Mononuclear cell (primary cell): ENCODE data around the gene GRIA4. TPM values are rescaled to one million over a fixed set of nuclear protein-coding genes. Genes with fewer than 3 reads are reported as not detected.
"Not testable (repeated sequence)": the region's sequence is repeated elsewhere in the genome, so short reads cannot be mapped to it uniquely, and the experiment has no call there.

ENCODE experiments used
- H3K27me3 ChIP-seq: 2 replicates; pipeline ENCODE4 v1.6.0; 2011; ENCODE audit warnings: low read length, control low read depth; ENCODE audit not compliant: insufficient read depth
- H3K4me1 ChIP-seq: 2 replicates; pipeline ENCODE4 v1.5.1; 2011; ENCODE audit warnings: mild to moderate bottlenecking, low read length, control low read depth; ENCODE audit not compliant: insufficient read depth
- H3K4me3 ChIP-seq: 2 replicates; pipeline ENCODE4 v1.5.1; 2011; ENCODE audit warnings: mild to moderate bottlenecking, low read length, moderate library complexity
- H3K9me3 ChIP-seq: 2 replicates; pipeline ENCODE4 v1.5.1; 2011; ENCODE audit warnings: low read depth, mild to moderate bottlenecking, control low read depth, low read length
- total RNA-seq: library from RNA; depleted of rRNA; stranded (reverse); fragments of >200 nt; gene quantifications from one replicate; pipeline ENCODE4 v1.2.3, GENCODE V29; 2012

Gene GRIA4
- total RNA-seq, 1 donor, result not detected

DNA sequence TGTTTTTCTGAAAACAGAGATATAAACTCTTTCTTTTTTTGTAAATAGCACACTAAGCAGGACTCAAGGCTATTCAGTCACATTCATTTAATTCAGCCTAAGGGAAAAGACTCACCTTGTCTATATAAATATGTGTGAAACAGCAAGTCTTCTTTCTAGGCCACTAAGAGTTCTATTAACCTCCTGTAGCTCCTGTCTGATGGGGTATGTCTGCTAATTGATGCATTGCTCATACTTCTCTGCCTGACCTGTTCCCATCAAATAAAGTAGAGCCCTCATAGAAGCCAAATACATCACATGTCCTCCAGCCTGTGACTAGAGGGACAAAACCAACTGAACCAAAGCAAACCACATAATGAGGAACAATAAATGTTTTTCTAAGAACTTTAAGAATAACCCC, 344.0 kb downstream of the GRIA4 start:
- no peaks in the 10 kb centered on the region for H3K27me3 ChIP-seq
- H3K4me1 ChIP-seq, result no peaks in the 10 kb centered on the region
- H3K4me3 ChIP-seq, result no peak overlapping the region
- no peaks in the 10 kb centered on the region for H3K9me3 ChIP-seq

- Histone ChIP-seq H3K4me3 (no peak overlapping the region), H3K9me3 (no peaks in the 10 kb centered on the region), H3K27me3 (no peaks in the 10 kb centered on the region), H3K4me1 (no peaks in the 10 kb centered on the region)
These were observed 350.7 kb downstream of the GRIA4 start for GRCh38 chr11:105960252-105961245.

DNA sequence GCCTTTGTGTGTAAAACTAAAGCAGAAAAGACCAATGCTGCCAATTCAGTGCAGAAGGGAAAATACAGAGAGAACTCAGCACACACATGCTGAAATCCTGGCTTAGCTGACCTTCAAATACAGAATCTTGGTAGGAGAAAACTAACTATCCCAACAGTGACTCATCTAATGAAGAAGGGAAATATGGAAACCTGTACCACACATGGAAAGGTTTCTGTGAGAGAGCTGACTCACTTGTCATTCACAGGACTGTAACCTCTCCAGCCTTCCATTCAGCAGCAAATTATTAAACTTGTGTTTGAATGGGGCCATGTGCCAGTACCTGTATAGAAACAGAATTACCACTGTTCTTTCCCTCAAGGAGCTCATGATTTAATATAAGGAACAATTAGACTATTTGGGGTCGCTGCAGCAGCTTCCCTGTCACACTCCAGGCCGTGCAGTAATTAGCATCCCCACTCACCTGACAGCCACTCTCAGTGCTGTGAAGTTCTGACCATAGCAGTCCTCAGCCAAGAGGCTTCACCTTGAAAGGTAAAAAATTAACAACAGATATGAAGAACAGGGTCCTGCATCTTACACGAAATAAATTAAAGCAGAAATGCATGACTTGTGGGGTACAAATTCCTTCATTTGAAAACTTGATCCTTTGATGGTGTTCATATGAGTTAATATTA, 358.3 kb downstream of the GRIA4 start:
- Histone ChIP-seq H3K27me3 (no peaks in the 10 kb centered on the region), H3K4me1 (no peaks in the 10 kb centered on the region), H3K4me3 (no peak overlapping the region), H3K9me3 (no peaks in the 10 kb centered on the region)

DNA sequence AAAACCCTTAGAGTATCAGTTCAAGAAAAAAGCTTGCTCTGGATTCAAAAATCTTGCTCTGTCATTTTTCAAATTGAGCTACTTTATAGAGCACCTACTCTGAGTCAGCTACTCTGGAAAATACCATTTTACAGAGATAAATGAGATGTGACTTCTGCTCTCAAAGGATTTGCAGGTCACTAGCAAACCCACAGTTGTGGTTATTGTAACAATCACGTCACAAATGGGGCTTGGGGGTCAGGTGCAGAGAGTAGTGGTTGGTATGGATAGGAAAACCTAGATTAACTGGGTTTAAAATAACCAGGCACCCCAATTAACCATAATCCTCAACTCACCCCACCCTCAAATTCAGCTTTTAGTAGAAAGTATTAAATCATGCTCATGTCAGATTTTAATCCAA, 359.9 kb downstream of the GRIA4 start:
- no peaks in the 10 kb centered on the region for H3K27me3 ChIP-seq
- no peaks in the 10 kb centered on the region for H3K9me3 ChIP-seq
- H3K4me3 ChIP-seq, result no peak overlapping the region
- H3K4me1 ChIP-seq, result no peaks in the 10 kb centered on the region

GRCh38 chr11:105975128-105975527, 365.3 kb downstream of the GRIA4 start:
- no peak overlapping the region for H3K4me3 ChIP-seq
- no peaks in the 10 kb centered on the region for H3K27me3 ChIP-seq
- H3K9me3 ChIP-seq, result no peaks in the 10 kb centered on the region
- H3K4me1 ChIP-seq, result no peaks in the 10 kb centered on the region

- Histone ChIP-seq H3K4me3 (no peak overlapping the region), H3K9me3 (no peaks in the 10 kb centered on the region), H3K27me3 (no peaks in the 10 kb centered on the region), H3K4me1 (no peaks in the 10 kb centered on the region)
These were observed 370.3 kb downstream of the GRIA4 start for GRCh38 chr11:105979997-105980703.

DNA sequence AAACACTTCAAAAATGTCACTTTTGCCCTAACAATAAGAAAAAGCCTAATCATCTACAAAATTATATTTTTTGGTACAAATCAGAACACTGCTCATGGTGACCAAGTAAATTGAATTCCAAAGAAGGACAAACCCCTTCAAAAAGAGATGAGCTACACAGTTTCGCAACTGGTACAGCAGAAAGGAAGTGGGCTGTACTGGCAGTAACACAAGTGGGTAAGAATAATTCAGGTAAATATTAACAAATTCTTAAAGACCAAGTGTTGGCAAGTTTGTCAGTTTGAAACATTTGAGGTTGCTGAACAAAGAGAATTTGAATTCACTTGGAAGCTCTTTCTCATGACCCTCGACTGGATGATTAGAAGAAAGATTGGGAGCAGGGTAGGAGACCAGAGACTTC, 376.7 kb downstream of the GRIA4 start:
- no peaks in the 10 kb centered on the region for H3K9me3 ChIP-seq
- no peaks in the 10 kb centered on the region for H3K4me1 ChIP-seq
- H3K4me3 ChIP-seq, result no peak overlapping the region
- H3K27me3 ChIP-seq, result no peaks in the 10 kb centered on the region

DNA sequence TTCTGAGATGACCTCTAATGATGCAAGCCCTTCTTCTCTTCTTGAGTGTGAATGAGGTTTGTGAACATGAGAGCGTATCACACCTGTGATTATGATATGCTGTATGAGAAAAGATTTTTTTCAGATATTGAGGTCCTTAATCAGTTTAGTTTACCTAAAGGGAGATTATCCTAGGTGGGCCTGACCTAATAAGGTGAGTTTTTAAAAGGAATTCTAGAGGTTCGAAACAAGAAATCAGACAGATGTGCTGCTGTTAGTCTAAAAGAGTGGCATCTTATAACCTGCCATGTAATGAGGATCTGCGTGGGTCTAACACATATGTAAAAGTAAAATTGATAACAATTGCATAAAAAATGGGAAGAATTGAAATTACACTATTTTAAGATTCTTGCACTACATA, 378.3 kb downstream of the GRIA4 start:
- Histone ChIP-seq H3K27me3 (no peaks in the 10 kb centered on the region), H3K4me1 (no peaks in the 10 kb centered on the region), H3K9me3 (no peaks in the 10 kb centered on the region), H3K4me3 (no peak overlapping the region)

DNA sequence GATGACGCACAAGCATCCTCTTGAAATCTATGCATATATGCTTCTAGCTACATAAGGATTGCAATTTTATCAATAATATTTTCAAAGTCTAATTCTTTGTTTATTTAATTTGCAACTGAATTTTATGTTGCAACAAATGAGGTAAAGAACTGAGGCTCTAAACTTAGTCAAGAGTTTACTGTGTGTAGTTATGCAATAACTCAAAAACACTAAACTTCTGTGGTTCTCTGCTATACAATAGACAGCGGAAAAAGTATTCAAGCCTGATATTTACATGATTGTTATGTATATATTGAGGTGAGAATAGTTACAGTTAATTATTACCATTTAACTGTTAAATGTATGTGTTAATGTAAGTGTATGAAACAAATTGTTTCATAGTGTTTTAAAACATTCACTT, 379.3 kb downstream of the GRIA4 start:
- no peaks in the 10 kb centered on the region for H3K27me3 ChIP-seq
- no peaks in the 10 kb centered on the region for H3K9me3 ChIP-seq
- no peaks in the 10 kb centered on the region for H3K4me1 ChIP-seq
- H3K4me3 ChIP-seq, result no peak overlapping the region

DNA sequence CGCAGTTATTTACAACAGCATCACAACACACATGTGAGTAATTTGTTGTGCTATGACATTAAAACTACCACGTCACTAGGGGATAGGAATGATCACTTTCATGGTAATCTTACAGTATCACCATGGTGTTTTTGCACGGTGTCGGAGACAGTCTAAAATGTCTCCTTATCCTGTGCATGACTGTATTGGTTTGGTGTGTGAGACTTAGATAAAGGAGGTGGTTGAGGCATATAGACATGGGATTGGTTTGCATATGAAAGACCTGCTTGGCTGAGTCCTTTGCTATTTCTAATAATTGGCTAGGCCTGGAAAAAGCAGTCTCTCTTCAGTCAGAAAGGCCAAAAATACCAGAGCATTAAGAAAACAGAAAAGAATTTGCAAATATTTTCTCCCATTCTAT, 382.0 kb downstream of the GRIA4 start:
- H3K4me3 ChIP-seq, result no peak overlapping the region
- no peaks in the 10 kb centered on the region for H3K27me3 ChIP-seq
- H3K9me3 ChIP-seq, result no peaks in the 10 kb centered on the region
- no peaks in the 10 kb centered on the region for H3K4me1 ChIP-seq

- peaks cover 9% of the 10 kb centered on the region for H3K9me3 ChIP-seq
- H3K4me3 ChIP-seq, result no peak overlapping the region
- H3K27me3 ChIP-seq, result no peaks in the 10 kb centered on the region
- H3K4me1 ChIP-seq, result no peaks in the 10 kb centered on the region
These were observed 391.6 kb downstream of the GRIA4 start for GRCh38 chr11:106001304-106002012.

DNA sequence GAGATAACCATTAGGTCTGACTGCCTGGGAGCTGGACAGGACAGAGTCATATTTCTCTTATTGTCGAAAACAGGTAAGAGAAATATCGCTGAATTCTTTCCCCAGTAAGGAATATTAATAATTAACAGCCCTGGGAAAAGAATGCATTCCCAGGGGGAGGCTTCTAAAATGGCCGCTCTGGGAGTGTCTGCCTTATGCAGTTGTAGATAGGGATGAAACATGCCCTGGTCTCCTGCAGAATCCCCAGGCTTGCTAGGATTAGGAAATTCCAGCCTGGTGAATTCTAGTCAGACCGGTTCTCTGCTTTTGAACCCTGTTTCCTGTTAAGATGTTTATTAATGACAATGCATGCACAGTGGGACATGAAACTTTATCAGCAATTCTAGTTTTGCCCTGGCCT, 393.2 kb downstream of the GRIA4 start:
- H3K4me1 ChIP-seq, H3K4me3 ChIP-seq, H3K9me3 ChIP-seq, H3K27me3 ChIP-seq: not testable (repeated sequence)

GRCh38 chr11:106011481-106011880, 401.6 kb downstream of the GRIA4 start:
- no peak overlapping the region for H3K4me3 ChIP-seq
- H3K9me3 ChIP-seq, result no peaks in the 10 kb centered on the region
- no peaks in the 10 kb centered on the region for H3K27me3 ChIP-seq
- H3K4me1 ChIP-seq, result no peaks in the 10 kb centered on the region

GRCh38 chr11:106012744-106013143, 402.9 kb downstream of the GRIA4 start:
- no peak overlapping the region for H3K4me3 ChIP-seq
- no peaks in the 10 kb centered on the region for H3K4me1 ChIP-seq
- no peaks in the 10 kb centered on the region for H3K27me3 ChIP-seq
- H3K9me3 ChIP-seq, result no peaks in the 10 kb centered on the region

DNA sequence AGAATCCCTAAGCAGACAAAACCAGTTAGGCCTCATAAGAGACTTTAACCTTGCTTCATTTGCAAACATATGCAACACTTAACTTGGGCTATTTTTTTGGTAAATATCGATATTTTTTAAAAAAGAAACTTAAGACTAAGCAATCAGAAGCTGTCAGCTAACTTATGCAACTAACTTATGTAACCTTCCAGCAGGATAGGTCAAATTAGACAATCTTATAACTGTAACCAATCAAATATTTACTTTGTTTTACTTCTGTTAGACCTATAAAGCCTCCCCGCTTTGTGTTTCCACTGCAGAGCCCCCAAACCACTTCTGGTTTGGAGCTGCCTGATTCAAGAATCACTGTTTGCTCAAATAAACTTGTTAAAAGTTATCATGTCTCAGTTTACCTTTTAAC, 404.2 kb downstream of the GRIA4 start:
- no peaks in the 10 kb centered on the region for H3K27me3 ChIP-seq
- H3K9me3 ChIP-seq, result no peaks in the 10 kb centered on the region
- no peak overlapping the region for H3K4me3 ChIP-seq
- H3K4me1 ChIP-seq, result no peaks in the 10 kb centered on the region
